GM21390 (cell line): ENCODE results near the gene AFTPH.

Experiments used
- ATAC-seq: cut with Tn5 transposase; IDR thresholded peaks from one replicate; pipeline ENCODE4 v1.9.1; 2021; ENCODE audit not compliant: unreplicated experiment

Gene AFTPH

GRCh38 chr2:64523666-64524603 is at the start of gene AFTPH:
Gene AFTPH (plus strand): TSS chr2:64524328. CDS start chr2:64551475, 27,147 bp downstream.
- peak; percentile 80 for ATAC-seq

GRCh38 chr2:64474636-64475035 is 49.5 kb upstream of the AFTPH start:
- no peak for ATAC-seq

- ATAC-seq: no peak
Measured at GRCh38 chr2:64477037-64477436, 47.1 kb upstream of the AFTPH start.

GRCh38 chr2:64477979-64478378 is 46.1 kb upstream of the AFTPH start:
- no peak for ATAC-seq

GRCh38 chr2:64478502-64479230 is 45.5 kb upstream of the AFTPH start:
- ATAC-seq: no peak

- ATAC-seq: no peak
Measured at GRCh38 chr2:64479259-64480117, 44.6 kb upstream of the AFTPH start.

GRCh38 chr2:64481665-64482064 is 42.5 kb upstream of the AFTPH start:
- ATAC-seq: no peak

GRCh38 chr2:64482243-64482642 is 41.9 kb upstream of the AFTPH start:
- no peak for ATAC-seq

GRCh38 chr2:64482765-64483504 is 41.2 kb upstream of the AFTPH start:
- ATAC-seq: no peak

GRCh38 chr2:64485331-64485730 is 38.8 kb upstream of the AFTPH start:
- ATAC-seq: no peak

- ATAC-seq: no peak
Measured at GRCh38 chr2:64485961-64486360, 38.2 kb upstream of the AFTPH start.

- ATAC-seq: no peak
Measured at GRCh38 chr2:64487256-64488049, 36.7 kb upstream of the AFTPH start.

- peak; percentile 57 for ATAC-seq
Measured at GRCh38 chr2:64488050-64488974, 35.8 kb upstream of the AFTPH start.

- ATAC-seq: no peak
Measured at GRCh38 chr2:64489081-64489751, 34.9 kb upstream of the AFTPH start.

- ATAC-seq: no peak
Measured at GRCh38 chr2:64491426-64491825, 32.7 kb upstream of the AFTPH start.

GRCh38 chr2:64492272-64492671 is 31.9 kb upstream of the AFTPH start:
- ATAC-seq: no peak

- ATAC-seq: no peak
Measured at GRCh38 chr2:64492821-64493220, 31.3 kb upstream of the AFTPH start.

GRCh38 chr2:64493788-64494187 is 30.3 kb upstream of the AFTPH start:
- no peak for ATAC-seq
